NCI-H1436 (cell line): ENCODE data around the gene EVA1C.
"Not testable (repeated sequence)": the region's sequence is repeated elsewhere in the genome, so short reads cannot be mapped to it uniquely, and the experiment has no call there.

Experiments used
- DNase-seq: peaks from one replicate; lab custom pipeline; 2025; lab: John Stamatoyannopoulos, UW

The EVA1C gene

GRCh38 chr21:32390537-32391224 is 21.8 kb upstream of the EVA1C start:
- not testable (repeated sequence) for DNase-seq

- no peak for DNase-seq
Observed at GRCh38 chr21:32391755-32392154, 20.8 kb upstream of the EVA1C start.

GRCh38 chr21:32392299-32392879 is 20.1 kb upstream of the EVA1C start:
- no peak for DNase-seq

GRCh38 chr21:32392880-32393676 is 19.4 kb upstream of the EVA1C start, which contains the start of gene URB1:
Gene URB1, minus strand, starts transcription at chr21:32393012. Its CDS starts 102 bp downstream, at chr21:32392910.
- DNase-seq, result peak; percentile 78

GRCh38 chr21:32393677-32394001 is 18.9 kb upstream of the EVA1C start:
- no peak for DNase-seq

- peak; percentile 58 for DNase-seq
Observed at GRCh38 chr21:32403201-32403777, 9.2 kb upstream of the EVA1C start.

GRCh38 chr21:32406405-32406804 is 6.1 kb upstream of the EVA1C start:
- no peak for DNase-seq

- no peak for DNase-seq
Observed at GRCh38 chr21:32410291-32410690, 2.2 kb upstream of the EVA1C start.

GRCh38 chr21:32410916-32411315 is 1.6 kb upstream of the EVA1C start:
- no peak for DNase-seq

- peak; percentile 33 for DNase-seq
Observed at GRCh38 chr21:32411350-32412161, 950 bp upstream of the EVA1C start.

- no peak for DNase-seq
Observed at GRCh38 chr21:32413015-32413504, 554 bp downstream of the EVA1C start.

- no peak for DNase-seq
Observed at GRCh38 chr21:32413697-32414578, 1.4 kb downstream of the EVA1C start.

GRCh38 chr21:32414579-32415358 is 2.3 kb downstream of the EVA1C start:
- DNase-seq, result no peak

- DNase-seq, result no peak
Observed at GRCh38 chr21:32415451-32416398, 3.2 kb downstream of the EVA1C start.

GRCh38 chr21:32418146-32418545 is 5.6 kb downstream of the EVA1C start:
- no peak for DNase-seq

GRCh38 chr21:32422064-32422463 is 9.6 kb downstream of the EVA1C start:
- DNase-seq, result no peak

- no peak for DNase-seq
Observed at GRCh38 chr21:32423320-32424190, 11.0 kb downstream of the EVA1C start.

- no peak for DNase-seq
Observed at GRCh38 chr21:32424191-32424535, 11.7 kb downstream of the EVA1C start.
